PC-9 (cell line): ENCODE data around the gene LMCD1. TPM values are rescaled to one million over a fixed set of nuclear protein-coding genes. Genes with fewer than 3 reads are reported as not detected.

Source experiments
- BruUV-seq: library from RNA; stranded (reverse); fragments of 400-500 nt; replicated peaks from 2 replicates; lab custom pipeline; 2021; lab: Mats Ljungman, UMichigan
- CTCF ChIA-PET: fragments of 300-600 bp; sonication (Branson Sonifier 250); formaldehyde crosslinking; loops from one replicate; lab custom pipeline; 2022; ENCODE audit warnings: antibody characterized with exemption; lab: Charles Lee
- POLR2A ChIA-PET: fragments of 300-600 bp; sonication (Branson Sonifier 250); formaldehyde crosslinking; loops from one replicate; lab custom pipeline; 2022; ENCODE audit warnings: antibody characterized with exemption; ENCODE audit not compliant: unreplicated experiment; lab: Charles Lee
- DNase-seq, 2 experiments: peaks; one replicate each; pipeline versions ENCODE4 v3.0.0 to v3.0.0-alpha.2; 2015 to 2022; ENCODE audit warnings: mixed read lengths in 1 of 2
- H2AFZ ChIP-seq: fragments of 200-600 bp; sonication (generic); 2 replicates; pipeline ENCODE4 v1.8.1; 2017; ENCODE audit warnings: antibody characterized with exemption
- H3F3A ChIP-seq: fragments of 200-600 bp; sonication (generic); 2 replicates; pipeline ENCODE4 v1.8.1; 2017; ENCODE audit warnings: antibody characterized with exemption, mild to moderate bottlenecking, low read depth; ENCODE audit not compliant: insufficient read depth
- H3K27ac ChIP-seq: fragments of 200-600 bp; sonication (generic); 2 replicates; pipeline ENCODE4 v1.6.1; 2016; ENCODE audit warnings: mixed run types
- H3K27me3 ChIP-seq: fragments of 200-600 bp; sonication (generic); 2 replicates; pipeline ENCODE4 v1.6.1; 2016; ENCODE audit warnings: low read depth, mixed run types; ENCODE audit not compliant: insufficient read depth
- H3K36me3 ChIP-seq: fragments of 200-600 bp; sonication (generic); 2 replicates; pipeline ENCODE4 v1.6.1; 2016; ENCODE audit warnings: low read depth, mixed run types
- H3K4me1 ChIP-seq: fragments of 200-600 bp; sonication (generic); replicated peaks from 2 replicates; pipeline ENCODE4 v1.6.1; 2016; ENCODE audit warnings: mixed run types; ENCODE audit not compliant: insufficient read depth
- H3K4me2 ChIP-seq: fragments of 200-600 bp; sonication (generic); 2 replicates; pipeline ENCODE4 v1.6.1; 2017; ENCODE audit warnings: mixed run types
- H3K4me3 ChIP-seq: fragments of 200-600 bp; sonication (generic); 2 replicates; pipeline ENCODE4 v1.6.1; 2016; ENCODE audit warnings: mixed run types
- H3K79me2 ChIP-seq: fragments of 200-600 bp; sonication (generic); 2 replicates; pipeline ENCODE4 v1.6.1; 2017; ENCODE audit warnings: low read depth, mixed run types
- H3K9me2 ChIP-seq: fragments of 200-600 bp; sonication (generic); 2 replicates; pipeline ENCODE4 v1.8.1; 2017; ENCODE audit warnings: mild to moderate bottlenecking; ENCODE audit not compliant: insufficient read depth
- H3K9me3 ChIP-seq: fragments of 200-600 bp; sonication (generic); 2 replicates; pipeline ENCODE4 v1.8.1; 2016; ENCODE audit warnings: low read depth; ENCODE audit not compliant: insufficient read depth
- H4K20me1 ChIP-seq: fragments of 200-600 bp; sonication (generic); 2 replicates; pipeline ENCODE4 v1.8.1; 2017; ENCODE audit not compliant: insufficient read depth
- EZH2 ChIP-seq: fragments of 200-600 bp; sonication (generic); IDR thresholded peaks from 2 replicates; pipeline ENCODE4 v1.8.0; 2017; ENCODE audit warnings: antibody characterized with exemption, low read depth
- intact Hi-C: fragments of 100-400 bp; cut with micrococcal nuclease; formaldehyde crosslinking; loops from one replicate; pipeline ENCODE4 v1.10.0; 2022; ENCODE audit not compliant: unreplicated experiment
- total RNA-seq: library from RNA; stranded (reverse); gene quantifications from 2 replicates; pipeline ENCODE4 v1.2.3, GENCODE V29; 2021
- TF ChIP-seq, protein P1 (sequence below): fragments of 200-600 bp; sonication (generic); conservative IDR thresholded peaks from 2 replicates; pipeline ENCODE4 v1.6.1; 2017; ENCODE audit warnings: mixed run types, antibody characterized with exemption, mild to moderate bottlenecking, moderate library complexity

Gene LMCD1
- total RNA-seq, 1 experiment from 2014 or later = 10.3 TPM

GRCh38 chr3:8481380-8481779, 20.2 kb upstream of the LMCD1 start:
- Histone ChIP-seq H3F3A (no peaks in the 10 kb centered on the region), H3K9me3 (no peaks in the 10 kb centered on the region), H3K4me2 (no peak overlapping the region), H3K9me2 (no peaks in the 10 kb centered on the region), H3K27me3 (no peaks in the 10 kb centered on the region), H3K4me3 (no peak overlapping the region), H2AFZ (no peak overlapping the region), H3K27ac (no peak overlapping the region), H3K36me3 (no peaks in the 10 kb centered on the region), H4K20me1 (no peaks in the 10 kb centered on the region), H3K79me2 (no peaks in the 10 kb centered on the region), H3K4me1 (no peaks in the 10 kb centered on the region)
- BruUV-seq = no TSS peak
- DNase-seq = no peak
- CTCF ChIA-PET = no interaction called here
- intact Hi-C loops = no loop called here
- POLR2A ChIA-PET = no interaction called here
- TF ChIP-seq, protein P1, sequence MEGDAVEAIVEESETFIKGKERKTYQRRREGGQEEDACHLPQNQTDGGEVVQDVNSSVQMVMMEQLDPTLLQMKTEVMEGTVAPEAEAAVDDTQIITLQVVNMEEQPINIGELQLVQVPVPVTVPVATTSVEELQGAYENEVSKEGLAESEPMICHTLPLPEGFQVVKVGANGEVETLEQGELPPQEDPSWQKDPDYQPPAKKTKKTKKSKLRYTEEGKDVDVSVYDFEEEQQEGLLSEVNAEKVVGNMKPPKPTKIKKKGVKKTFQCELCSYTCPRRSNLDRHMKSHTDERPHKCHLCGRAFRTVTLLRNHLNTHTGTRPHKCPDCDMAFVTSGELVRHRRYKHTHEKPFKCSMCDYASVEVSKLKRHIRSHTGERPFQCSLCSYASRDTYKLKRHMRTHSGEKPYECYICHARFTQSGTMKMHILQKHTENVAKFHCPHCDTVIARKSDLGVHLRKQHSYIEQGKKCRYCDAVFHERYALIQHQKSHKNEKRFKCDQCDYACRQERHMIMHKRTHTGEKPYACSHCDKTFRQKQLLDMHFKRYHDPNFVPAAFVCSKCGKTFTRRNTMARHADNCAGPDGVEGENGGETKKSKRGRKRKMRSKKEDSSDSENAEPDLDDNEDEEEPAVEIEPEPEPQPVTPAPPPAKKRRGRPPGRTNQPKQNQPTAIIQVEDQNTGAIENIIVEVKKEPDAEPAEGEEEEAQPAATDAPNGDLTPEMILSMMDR = no peak
- TF ChIP-seq EZH2 = no peak

DNA sequence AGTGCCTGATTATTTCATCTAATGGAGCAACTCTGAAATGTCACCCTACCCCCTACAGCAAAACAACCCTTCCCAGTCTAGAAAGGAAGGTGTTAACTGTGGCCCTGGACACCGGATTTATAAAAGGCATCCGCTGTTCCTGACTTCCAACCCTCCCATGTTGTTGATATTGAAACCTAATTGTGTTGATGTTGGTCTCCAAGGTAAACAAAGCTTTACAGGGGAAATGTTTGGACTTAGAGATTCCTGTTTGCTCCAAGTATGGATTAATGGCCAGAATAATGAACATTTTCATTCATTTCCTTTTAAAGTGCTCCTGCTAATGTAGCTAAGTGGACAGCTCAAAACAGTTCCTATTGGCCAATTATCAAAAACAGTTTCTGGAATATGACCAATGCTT, 19.4 kb upstream of the LMCD1 start:
- no peak for DNase-seq
- Histone ChIP-seq H3K27me3 (no peaks in the 10 kb centered on the region), H3K9me3 (no peaks in the 10 kb centered on the region), H3K36me3 (no peaks in the 10 kb centered on the region), H3K9me2 (no peaks in the 10 kb centered on the region), H3K4me2 (no peak overlapping the region), H3K4me1 (no peaks in the 10 kb centered on the region), H4K20me1 (no peaks in the 10 kb centered on the region), H3K27ac (no peak overlapping the region), H2AFZ (no peak overlapping the region), H3K4me3 (no peak overlapping the region), H3F3A (no peaks in the 10 kb centered on the region), H3K79me2 (no peaks in the 10 kb centered on the region)
- intact Hi-C loops = no loop called here
- TF ChIP-seq, protein P1 = no peak
- no peak for TF ChIP-seq EZH2
- no TSS peak for BruUV-seq
- POLR2A ChIA-PET = no interaction called here
- CTCF ChIA-PET = no interaction called here

DNA sequence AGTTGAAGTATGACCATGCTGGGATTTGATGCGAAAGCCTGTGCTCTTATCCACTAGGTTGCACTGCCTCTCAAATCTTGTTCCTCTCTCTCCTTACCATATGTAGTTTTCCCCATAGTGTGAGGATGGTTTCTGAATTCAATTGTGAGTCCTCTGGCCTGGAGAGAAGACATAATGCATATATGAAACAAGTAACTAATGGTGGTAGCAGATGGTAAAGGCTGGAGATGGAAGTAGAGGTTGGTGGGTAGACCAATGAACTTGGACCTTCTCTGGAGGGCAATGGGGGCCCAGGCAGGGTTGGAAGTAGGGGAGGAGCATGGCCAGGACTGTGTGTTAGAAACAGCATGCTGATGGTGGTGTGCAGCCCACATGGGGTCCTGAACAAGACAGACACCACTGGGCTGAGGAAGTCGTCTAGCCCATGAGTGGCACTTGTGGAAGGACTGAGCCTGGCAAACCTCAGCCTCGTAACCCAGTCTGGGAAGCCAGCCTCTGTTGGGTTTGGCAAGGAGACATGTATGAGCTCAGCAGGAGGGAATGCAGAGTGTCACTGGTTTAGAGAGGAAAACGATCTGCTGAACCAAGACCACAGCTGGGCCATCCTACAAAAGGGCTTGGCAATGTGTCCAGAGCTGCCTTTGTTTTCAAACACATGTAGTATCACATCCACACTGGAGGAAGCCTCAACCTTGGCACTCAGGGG, 18.5 kb upstream of the LMCD1 start:
- peak in 1 of 2 experiments; percentile 57 for DNase-seq
- H3F3A ChIP-seq = no peaks in the 10 kb centered on the region
- no peaks in the 10 kb centered on the region for H3K27me3 ChIP-seq
- no peak overlapping the region for H3K4me3 ChIP-seq
- no peaks in the 10 kb centered on the region for H3K9me3 ChIP-seq
- H3K4me1 ChIP-seq = no peaks in the 10 kb centered on the region
- no peaks in the 10 kb centered on the region for H4K20me1 ChIP-seq
- no peaks in the 10 kb centered on the region for H3K36me3 ChIP-seq
- ChIA-PET POLR2A (interaction anchor here (0.7 kb wide), 1 partner anchor 18 kb away, joined by 4 read pairs; the partner anchor contains the start of gene LMCD1), CTCF (no interaction called here)
- H3K9me2 ChIP-seq = no peaks in the 10 kb centered on the region
- no TSS peak for BruUV-seq
- H3K4me2 ChIP-seq = no peak overlapping the region
- no peak overlapping the region for H3K27ac ChIP-seq
- no peaks in the 10 kb centered on the region for H3K79me2 ChIP-seq
- TF ChIP-seq EZH2 = no peak
- TF ChIP-seq, protein P1 = no peak
- H2AFZ ChIP-seq = no peak overlapping the region
- intact Hi-C loops = no loop called here
